ENCODE measurements around the gene PSKH1.
"Not testable (repeated sequence)": the region's sequence is repeated elsewhere in the genome, so short reads cannot be mapped to it uniquely, and the experiment has no call there.

PSKH1 gene

DNA sequence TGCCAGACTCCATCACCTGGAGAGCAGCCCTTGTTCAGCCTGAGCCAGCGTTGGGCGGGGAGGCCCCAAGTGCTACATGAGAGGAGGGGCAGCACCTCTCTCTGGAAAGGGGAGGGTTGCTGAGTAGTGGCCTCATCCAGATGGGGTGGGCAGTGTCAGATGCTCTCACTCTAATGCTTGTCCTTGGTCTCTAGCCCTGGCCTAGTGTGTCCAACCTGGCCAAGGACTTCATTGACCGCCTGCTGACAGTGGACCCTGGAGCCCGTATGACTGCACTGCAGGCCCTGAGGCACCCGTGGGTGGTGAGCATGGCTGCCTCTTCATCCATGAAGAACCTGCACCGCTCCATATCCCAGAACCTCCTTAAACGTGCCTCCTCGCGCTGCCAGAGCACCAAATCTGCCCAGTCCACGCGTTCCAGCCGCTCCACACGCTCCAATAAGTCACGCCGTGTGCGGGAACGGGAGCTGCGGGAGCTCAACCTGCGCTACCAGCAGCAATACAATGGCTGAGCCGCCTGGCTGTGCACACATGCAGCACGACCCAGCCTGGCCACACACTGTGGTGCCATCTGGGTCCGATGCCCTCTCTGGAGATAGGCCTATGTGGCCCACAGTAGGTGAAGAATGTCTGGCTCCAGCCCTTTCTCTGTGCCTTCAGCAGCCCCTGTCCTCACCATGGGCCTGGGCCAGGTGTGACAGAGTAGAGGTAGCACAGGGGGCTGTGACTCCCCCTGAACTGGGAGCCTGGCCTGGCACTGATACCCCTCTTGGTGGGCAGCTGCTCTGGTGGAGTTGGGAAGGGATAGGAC, 34.3 kb downstream of the PSKH1 start:
- DNase-seq: no peak

DNA sequence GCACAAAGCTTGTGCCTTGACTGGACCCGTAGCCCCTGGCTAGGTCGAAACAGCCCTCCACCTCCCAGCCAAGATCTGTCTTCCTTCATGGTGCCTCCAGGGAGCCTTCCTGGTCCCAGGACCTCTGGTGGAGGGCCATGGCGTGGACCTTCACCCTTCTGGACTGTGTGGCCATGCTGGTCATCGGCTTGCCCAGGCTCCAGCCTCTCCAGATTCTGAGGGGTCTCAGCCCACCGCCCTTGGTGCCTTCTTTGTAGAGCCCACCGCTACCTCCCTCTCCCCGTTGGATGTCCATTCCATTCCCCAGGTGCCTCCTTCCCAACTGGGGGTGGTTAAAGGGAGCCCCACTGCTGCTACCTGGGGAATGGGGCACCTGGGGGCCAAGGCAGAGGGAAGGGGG, 35.1 kb downstream of the PSKH1 start:
- no peak for DNase-seq

DNA sequence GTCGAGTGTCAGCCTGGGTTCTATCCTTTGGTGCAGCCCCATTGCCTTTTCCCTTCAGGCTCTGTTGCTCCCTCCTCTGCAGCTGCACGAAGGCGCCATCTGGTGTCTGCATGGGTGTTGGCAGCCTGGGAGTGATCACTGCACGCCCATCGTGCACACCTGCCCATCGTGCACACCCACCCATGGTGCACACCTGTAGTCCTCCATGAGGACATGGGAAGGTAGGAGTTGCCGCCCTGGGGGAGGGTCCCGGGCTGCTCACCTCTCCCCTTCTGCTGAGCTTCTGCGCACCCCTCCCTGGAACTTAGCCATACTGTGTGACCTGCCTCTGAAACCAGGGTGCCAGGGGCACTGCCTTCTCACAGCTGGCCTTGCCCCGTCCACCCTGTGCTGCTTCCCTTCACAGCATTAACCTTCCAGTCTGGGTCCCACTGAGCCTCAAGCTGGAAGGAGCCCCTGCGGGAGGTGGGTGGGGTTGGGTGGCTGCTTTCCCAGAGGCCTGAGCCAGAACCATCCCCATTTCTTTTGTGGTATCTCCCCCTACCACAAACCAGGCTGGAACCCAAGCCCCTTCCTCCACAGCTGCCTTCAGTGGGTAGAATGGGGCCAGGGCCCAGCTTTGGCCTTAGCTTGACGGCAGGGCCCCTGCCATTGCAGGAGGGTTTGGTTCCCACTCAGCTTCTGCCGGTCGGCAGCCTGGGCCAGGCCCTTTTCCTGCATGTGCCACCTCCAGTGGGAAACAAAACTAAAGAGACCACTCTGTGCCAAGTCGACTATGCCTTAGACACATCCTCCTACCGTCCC, 35.7 kb downstream of the PSKH1 start:
- no peak for DNase-seq

DNA sequence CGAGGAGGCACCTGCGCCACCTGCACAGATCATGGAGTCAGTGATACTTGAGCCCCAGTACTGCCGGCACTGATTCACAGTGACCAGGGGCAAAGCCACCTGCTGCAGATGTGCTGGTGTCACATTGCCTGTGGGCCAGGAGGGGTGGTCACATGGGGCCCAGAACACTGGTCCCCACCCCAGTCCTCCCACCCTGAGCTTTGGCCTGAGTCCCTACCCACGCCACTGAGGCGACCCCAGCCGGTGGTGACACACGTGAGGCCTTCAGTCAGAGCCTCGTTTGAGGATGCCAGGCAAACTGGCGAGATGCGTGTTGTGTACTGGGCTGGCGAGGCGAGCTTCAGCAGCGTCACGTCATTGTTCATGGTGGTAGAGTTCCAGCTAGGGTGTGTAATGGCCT, 37.1 kb downstream of the PSKH1 start:
- DNase-seq: no peak

DNA sequence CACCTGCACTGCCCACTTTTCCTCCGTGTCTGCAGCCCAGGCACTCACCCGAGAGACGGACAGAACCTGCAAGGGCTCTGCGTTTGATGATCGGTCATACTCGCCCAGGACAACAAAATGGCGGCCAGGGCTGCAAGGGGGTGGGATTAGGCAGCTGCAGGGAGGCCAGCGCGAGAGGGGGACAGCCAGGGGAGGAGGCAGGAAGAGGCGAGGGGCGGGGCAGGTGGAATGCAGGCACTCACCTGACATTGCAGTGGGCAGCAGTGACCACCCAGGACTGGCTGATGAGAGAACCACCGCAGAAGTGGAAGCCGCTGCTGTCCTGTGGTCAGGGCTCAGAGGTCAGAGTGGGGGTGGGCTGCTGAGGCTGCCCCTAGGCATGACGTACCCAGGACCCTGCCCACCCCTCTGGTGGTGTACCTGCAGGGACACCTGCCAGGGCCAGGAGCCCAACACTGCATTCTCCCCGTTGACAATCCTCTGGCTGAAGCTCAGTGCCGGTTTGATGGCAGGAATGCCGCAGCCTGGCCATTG, 37.7 kb downstream of the PSKH1 start:
- DNase-seq: no peak

DNA sequence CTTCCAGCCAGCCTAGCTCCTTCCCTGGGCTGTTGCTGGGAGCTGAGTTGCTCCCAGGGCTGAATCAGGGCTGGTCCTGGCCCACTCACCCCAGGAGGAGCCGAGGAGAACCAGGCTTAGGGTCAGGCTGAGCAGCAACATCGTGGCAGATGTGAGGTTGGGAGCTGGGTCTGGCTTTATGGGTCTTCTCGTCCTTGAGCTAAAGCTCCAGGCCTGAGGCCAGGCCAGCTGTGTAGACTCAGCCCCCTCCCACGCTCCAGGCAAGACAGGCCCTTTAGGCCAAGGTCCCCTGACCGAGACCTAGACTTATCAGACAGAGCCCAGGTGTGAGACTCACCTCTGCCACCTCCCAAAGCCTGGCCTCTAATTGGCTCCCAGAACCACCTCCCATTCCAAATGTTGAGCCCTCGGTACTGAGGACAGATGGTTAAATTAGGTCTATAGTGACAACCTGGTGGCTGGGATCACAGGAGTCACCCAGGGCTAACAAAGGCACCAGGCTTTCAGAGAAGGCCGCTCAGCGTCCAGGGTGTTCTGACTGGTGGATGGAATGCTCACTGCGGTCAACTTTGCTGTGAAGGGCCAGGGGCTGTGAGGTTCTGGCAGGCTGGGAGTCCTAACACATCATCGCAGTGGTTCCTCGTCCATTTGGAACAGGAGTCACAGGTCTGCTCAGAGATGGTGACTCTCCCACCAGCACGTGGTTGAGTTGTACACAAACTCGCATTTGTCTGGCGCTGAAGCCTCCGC, 38.8 kb downstream of the PSKH1 start, which contains the start of gene CTRL:
TSS of gene CTRL (minus strand) at position 151 of the 750 bp plus-strand sequence. CDS start at position 141, 10 bp downstream.
- DNase-seq: no peak

DNA sequence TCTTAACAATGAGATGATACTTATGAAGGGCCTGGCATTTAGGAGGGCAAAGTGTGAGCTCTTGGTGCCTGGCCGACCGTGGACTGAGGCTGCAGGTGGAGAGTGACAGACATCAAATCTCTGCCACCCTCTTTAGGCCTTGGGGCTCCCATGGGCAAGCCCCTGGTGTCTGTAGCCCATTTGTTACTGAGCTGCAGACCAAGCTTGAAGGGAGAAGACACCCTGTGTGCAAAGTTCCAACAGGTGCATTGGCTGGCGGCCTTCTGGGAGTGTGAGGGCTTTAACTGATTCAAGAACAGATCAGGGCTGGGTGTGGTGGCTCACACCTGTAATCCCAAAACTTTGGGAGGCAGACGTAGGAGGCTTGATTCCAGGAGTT, 39.4 kb downstream of the PSKH1 start:
- no peak for DNase-seq

DNA sequence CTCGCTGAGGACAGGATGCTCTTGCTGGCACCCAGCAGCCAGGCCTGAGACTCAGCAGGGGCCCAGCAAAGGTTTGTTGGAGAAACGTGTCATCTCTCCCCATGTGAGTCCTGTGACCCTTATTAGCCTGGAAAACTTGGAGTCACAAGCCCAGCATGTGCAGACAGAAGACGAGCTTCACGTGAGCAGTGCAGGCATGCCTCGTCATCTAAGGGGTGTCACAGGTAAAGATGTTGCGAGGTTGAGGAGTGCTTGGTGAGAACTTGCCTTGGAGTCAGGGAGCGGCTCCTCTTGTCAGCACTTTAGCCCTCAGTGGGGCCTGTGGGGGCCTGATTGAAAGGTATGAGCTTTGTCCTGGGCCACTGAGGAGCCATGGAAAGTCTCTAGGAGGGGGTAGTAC, 40.8 kb downstream of the PSKH1 start:
- DNase-seq: no peak

DNA sequence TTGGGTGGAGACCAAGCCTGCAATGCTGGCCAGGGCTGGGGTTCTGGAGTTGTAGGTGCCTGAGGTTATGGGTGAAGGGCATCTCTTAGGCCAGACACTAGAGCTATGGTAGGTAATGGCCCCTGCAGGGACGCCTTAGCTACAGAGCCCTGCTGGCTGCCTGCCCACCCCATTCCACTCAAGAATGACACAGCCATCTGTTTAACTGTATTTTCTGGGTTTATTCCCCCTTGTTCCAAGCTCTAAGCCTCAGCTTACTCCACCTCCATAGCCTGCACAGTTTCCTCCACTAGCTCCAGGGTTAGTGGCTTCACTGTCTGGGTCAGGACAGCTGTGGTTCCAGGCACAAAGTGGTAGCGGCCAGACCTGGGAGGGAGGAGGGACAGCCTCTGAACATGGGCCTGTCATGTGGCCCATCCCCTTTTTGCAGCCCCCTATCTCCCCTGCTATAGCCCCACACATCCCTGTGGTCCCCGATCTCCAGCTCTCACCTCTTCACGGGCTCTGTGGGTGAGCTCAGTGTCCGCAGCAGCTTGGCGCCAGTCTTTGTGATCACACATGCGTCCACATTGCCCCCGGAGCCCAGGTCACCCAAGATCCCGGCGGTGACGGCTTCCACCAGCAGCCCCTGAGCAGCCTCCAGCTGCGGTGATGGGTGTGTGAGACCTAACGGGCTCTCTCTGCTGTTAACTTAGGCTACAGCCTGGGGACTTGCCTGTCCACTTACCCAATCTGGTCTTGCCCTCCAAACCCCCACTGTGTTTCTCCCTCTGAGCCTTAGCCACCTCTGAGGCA, 41.4 kb downstream of the PSKH1 start:
- DNase-seq: no peak

DNA sequence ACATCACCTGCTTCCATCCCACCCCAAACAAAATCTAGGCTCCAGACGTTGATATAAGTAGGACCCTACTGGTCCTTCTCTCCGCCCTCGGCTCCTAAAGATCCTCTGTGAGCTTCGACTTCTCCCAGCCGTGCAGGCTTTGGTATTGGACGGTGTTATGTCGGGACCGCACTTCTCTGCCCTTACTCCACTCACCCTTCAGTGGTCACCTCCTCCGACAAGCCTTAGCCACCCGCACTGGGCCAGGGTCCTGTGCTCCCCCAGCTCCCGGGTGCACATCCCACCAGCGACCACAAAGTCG, 42.0 kb downstream of the PSKH1 start:
- DNase-seq: no peak

DNA sequence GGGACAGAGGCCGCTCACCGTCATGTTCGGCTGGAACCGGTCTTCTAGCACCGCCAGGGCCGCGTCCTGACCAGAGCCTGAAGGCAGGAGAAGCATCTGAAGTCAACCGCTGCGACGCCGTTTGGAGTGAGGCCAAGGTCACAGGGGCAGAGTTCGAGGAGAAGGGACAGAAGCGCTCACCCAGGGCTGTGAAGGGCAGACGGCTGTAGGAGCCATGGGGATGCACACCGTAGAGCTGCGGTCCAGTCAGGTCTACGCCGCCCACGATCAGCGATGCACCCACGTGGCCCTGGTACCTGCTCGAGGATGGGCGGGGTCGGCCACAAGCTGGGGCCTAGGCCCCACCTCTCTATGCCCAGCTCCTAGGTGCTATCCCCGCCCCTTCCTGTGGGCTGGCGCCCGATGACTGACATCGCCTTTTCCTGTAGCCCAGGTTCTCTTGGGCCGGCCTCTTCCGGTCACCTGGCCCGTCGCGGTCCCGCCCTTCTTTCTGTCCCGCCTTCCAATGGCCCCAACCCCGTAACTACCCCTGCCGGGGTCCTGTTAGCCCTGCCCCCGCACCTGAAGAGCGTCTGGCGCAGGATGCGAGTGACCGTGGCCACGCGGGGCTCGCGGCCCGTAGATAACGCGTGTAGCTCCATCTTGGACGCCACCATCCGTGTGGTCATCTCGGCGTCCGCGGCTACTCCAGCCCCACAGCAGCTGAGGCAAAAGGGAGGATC, 42.5 kb downstream of the PSKH1 start:
- peak; percentile 65 for DNase-seq

DNA sequence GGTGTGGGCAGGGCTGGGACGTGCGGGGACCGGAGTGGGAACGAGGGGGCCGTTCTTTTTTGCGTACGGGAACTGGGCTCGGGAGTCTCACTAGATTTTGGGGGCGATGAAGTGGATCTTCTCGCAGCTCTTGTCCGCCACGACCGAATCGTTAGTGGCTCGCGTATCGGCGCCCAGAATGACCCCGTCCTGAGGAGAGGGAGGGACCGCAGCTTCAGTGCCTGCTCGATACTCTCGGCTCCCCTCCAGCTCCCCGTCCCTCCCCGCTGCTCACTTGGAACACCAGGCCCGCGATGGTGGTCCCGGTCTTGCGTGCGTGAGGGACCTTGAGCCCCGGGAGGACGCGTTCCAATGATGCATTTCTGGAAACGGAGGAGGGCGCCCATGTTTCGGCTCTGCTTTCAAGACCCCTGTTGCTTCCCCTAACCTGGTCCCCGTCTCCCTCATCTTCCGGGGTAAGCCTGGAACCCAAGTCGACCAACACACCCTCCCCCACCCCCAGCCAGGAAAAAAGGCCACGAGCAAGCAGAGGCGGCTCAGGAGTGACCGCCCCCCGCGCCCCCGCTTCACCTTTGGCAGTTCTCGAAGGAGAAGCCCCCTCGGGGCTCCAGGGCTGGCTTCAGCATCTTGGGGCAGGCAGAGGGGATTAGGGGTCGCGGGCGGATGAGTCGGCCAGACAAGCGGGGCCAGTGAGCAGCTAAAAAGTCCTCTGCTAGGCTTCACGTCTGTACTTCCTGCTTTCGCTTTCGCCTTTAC, 43.2 kb downstream of the PSKH1 start, which contains the start of gene PSMB10:
TSS of gene PSMB10 (minus strand) at position 727 of the 756 bp plus-strand sequence. CDS start at position 626, 101 bp downstream.
- DNase-seq: no peak

DNA sequence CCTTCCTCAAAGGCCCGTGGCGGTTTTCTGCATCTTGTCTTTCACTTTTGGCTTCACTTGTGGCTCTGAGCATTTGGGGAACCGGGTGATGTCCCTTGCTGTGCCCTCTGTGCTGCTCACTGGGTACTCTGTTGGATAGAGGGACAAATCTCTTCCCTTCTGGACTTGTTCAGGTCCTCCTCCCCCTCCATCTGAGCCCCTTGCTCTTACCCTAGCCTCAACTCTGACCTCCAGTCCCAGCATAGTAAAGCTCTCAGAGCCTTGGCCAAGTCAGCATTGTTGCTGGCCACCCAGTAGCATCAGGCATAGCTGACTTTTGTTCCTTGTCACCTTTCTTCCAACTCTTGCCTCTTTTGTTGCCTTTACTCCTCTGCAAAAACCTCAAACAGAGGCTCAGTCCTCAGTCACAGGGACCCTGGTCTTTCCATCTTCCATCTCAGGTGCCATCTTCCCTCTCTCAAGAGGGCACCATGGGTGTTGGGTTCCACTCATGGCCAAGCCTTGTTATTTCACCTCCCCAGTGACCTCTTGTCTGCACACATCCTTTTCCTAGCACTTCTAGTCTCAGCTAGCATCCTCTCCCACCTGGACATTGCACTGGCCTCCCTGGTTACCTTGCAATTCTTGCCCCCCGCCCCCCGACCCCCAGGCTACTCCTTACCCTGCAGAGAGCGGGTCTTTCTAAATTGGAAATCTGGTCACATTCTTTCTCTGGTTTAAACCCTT, 44.0 kb downstream of the PSKH1 start:
- DNase-seq: peak; percentile 84

DNA sequence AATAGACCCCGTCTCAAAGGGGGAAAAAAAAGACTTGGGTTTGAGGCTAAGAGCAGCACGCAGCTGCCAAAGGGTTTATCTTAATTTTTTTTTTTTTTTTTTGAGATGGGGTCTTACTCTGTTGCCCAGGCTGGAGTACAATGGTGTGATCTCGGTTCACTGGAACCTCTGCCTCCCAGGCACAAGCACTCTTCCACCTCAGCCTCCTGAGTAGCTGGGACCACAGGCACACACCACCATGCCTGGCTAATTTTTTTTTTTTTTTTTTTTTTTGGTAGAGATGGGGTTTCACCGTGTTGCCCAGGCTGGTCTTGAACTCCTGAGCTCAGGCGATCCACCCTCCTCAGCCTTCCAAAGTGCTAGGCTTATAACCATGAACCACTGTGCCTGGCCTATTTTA, 44.7 kb downstream of the PSKH1 start:
- DNase-seq: not testable (repeated sequence)

DNA sequence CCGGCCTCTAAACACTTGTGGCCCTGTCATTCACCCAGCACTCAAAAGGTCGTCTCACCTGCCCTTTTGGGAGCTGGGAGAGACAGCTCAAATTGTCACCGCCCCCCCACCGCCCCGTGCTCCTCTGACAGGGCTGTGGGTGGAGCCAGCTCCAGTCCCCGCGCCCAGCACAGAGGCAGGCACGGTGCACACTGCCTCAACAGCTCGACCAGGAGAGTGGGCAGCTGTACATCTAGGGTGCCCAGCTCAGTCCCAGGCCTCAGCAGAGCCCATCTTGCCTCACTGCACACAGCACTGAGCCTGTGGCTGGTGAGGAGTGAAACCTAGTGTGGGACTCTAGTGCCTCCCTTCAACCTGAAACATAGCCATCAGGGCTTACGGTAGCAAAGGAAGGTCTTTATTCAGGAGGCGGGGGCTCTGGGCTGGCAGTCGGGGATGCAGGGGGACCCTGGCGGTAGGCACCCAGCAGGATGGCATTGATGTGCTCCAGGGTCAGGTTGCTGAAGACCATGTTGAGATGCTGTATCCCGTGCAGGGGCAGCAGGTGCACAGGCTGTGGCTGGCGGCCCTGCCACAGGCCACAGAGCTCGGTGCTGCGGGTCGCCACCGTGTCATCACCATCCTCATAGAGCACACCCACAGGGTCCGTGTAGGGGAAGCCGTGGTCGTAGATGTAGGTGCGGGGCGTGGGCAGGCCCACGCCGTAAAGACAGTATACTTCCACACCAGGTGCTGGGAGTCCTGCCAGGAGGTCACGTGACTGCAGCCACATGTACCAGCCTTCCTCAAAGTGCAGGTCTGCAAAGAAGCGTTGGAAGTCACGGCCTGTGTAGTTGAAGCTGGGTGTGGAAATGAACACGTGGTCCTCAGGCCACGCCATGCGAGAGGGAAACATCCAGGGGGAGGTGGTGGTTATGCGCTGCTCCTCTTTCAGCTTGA, 46.7 kb downstream of the PSKH1 start:
- no peak for DNase-seq

DNA sequence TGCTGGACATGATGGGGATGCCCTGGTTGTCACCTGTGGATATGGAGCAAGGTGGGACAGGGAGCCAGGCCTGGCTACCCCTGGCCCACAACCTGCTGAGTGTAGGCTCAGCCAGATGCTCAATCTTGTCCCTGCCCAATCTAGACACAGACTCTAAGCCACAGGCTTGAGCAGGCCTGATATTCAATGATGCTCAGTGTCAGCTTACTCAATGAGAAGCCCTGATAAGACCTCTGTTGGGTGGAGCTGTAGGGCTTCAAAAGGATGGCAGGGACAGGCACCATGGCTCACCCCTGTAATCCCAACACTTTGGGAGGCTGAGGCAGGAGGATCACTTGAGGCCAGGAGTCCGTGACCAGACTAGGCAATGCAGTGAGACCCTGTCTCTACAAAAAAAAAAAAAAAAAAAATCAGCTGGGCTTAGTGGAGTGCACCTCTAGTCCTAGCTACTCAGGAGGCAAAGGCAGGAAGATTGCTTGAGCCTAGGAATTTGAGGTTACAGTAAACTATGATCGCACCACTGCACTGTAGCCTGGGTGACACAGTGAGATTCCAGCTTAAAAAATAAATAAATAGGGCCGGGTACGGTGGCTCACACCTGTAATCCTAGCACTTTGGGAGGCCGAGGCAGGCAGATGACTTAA, 47.5 kb downstream of the PSKH1 start:
- DNase-seq: no peak

DNA sequence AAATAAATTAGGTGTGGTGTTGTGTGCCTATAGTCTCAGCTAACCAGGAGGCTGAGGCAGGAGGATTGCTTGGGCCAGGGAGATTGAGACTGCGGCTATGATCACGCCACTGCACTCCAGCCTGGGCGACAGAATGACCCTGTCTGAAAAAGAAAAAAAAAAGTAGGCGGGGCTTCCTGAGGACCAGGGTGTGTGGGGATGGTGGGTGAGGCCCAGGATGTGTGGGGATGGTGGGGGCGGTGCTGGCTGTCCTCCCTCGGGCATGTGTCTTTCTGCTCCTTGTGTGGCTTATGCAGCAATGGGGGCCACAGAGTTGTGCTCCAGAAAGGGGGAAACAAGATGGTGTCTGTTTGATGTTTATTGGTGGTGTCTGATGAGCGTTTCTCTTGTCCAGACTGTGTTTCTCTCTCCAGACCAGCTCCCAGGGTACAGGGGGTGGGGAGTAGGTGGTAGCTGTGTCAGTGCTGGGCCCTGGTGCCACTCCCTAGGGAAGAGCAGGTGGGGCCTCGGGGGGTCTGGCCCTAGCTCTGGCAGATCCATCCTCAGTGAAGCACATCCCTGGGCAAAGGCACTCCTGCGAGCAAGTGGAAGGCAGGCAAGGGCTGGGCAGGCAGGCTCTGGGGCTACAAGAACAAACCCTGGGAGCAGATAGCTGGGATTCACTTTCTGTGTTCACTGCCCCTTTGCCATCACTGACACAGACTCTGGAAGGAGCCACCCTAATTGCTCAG, 48.6 kb downstream of the PSKH1 start:
- no peak for DNase-seq

DNA sequence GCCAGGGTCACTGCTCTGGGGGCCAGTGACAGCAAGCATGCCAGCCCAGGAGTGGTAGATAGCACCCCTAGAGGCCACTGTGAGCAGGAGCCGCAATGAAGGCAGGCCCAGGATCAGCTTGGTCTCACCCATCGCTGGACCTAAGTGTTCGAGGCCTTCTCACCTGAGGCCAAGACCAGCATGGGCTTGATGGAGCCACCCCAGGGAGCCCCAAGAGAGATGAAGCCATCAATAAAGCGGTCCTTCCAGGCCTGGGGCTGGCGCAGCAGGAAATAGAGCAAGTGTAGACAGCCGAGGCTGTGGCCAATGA, 49.1 kb downstream of the PSKH1 start:
- DNase-seq: no peak

Measured in KG1 (cell line).